ENCODE results near the gene ADPRM. TPM values are rescaled to one million over a fixed set of nuclear protein-coding genes. Genes with fewer than 3 reads are reported as not detected.

ADPRM gene
- total RNA-seq, 1 experiment from 2014 or later = 5.1 TPM

DNA sequence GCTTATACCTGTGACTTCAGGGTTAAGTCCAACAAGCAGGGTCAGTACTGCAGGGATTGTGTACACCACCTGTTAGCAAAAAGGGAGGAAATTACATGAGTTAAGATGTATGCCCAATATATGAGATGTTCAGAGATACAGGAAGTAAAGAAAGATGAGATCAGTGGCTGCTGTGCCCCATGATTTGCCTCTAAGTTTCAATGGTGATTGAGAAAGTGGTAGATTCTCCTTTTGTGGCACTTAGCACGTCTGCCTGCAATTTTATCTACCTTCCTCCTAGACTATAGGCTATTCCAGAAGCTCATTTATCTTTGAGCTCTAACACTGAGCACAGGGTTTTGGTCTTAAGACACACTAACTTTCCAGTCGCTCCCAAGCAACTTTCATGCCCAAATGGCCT, 28.8 kb downstream of the ADPRM start:
- no peak overlapping the region for H2AK5ac ChIP-seq (ENCODE audit: insufficient read length, low read length)
- no peaks in the 10 kb centered on the region for H3K79me1 ChIP-seq (ENCODE audit: insufficient read depth, low read depth, low read length, poor library complexity, severe bottlenecking)
- no peaks in the 10 kb centered on the region for H3K27me3 Mint-ChIP-seq (ENCODE audit: low read depth)
- H3K18ac ChIP-seq (ENCODE audit: insufficient read length, low read depth, low read length) = no peak overlapping the region
- no CpG with 5 or more reads among the region's 2 CpGs for WGBS (ENCODE audit: extremely low coverage, insufficient read length, low lambda C conversion rate)
- no peak overlapping the region for H4K91ac ChIP-seq (ENCODE audit: insufficient read length, low read depth, low read length)
- no peaks in the 10 kb centered on the region for H3K23me2 ChIP-seq (ENCODE audit: insufficient read length, low read depth, low read length, poor library complexity, severe bottlenecking)
- no peak overlapping the region for H3K27ac Mint-ChIP-seq
- H2BK15ac ChIP-seq (ENCODE audit: low read depth, low read length) = no peak overlapping the region
- no peak overlapping the region for H3K4ac ChIP-seq (ENCODE audit: low read depth, low read length)
- no peak overlapping the region for H3K4me3 Mint-ChIP-seq
- no peak overlapping the region for H3K4me2 ChIP-seq (ENCODE audit: insufficient read depth, insufficient read length, low read length)
- no peak overlapping the region for H2AFZ ChIP-seq (ENCODE audit: low read length)
- no peak overlapping the region for H3K23ac ChIP-seq (ENCODE audit: insufficient read length, low read depth, low read length)
- H2BK120ac ChIP-seq (ENCODE audit: low read depth, low read length, poor library complexity, severe bottlenecking) = no peak overlapping the region
- no peak overlapping the region for H2BK5ac ChIP-seq (ENCODE audit: insufficient read length, low read length)
- no peak overlapping the region for H3T11ph ChIP-seq (ENCODE audit: low read length)
- no peak overlapping the region for H2BK20ac ChIP-seq (ENCODE audit: low read depth, low read length, poor library complexity, severe bottlenecking)
- no peaks in the 10 kb centered on the region for H3K9me3 ChIP-seq (ENCODE audit: control insufficient read depth, low read depth, low read length)
- H3K14ac ChIP-seq (ENCODE audit: insufficient read depth, low read length) = no peak overlapping the region
- H3K56ac ChIP-seq (ENCODE audit: insufficient read length, low read depth, low read length) = no peak overlapping the region
- H3K27ac ChIP-seq (ENCODE audit: insufficient read length, low read depth, low read length) = no peak overlapping the region
- no peak for DNase-seq
- H4K5ac ChIP-seq (ENCODE audit: insufficient read length, low read depth, low read length) = no peak overlapping the region
- H4K8ac ChIP-seq (replicated peaks; ENCODE audit: insufficient read length, low read depth, low read length) = no peak overlapping the region
- TF ChIP-seq, protein P1, sequence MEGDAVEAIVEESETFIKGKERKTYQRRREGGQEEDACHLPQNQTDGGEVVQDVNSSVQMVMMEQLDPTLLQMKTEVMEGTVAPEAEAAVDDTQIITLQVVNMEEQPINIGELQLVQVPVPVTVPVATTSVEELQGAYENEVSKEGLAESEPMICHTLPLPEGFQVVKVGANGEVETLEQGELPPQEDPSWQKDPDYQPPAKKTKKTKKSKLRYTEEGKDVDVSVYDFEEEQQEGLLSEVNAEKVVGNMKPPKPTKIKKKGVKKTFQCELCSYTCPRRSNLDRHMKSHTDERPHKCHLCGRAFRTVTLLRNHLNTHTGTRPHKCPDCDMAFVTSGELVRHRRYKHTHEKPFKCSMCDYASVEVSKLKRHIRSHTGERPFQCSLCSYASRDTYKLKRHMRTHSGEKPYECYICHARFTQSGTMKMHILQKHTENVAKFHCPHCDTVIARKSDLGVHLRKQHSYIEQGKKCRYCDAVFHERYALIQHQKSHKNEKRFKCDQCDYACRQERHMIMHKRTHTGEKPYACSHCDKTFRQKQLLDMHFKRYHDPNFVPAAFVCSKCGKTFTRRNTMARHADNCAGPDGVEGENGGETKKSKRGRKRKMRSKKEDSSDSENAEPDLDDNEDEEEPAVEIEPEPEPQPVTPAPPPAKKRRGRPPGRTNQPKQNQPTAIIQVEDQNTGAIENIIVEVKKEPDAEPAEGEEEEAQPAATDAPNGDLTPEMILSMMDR (conservative IDR thresholded peaks at IDR 0.05) = no peak
- no peaks in the 10 kb centered on the region for H3K27me3 ChIP-seq (ENCODE audit: insufficient read depth, low read length)
- no peaks in the 10 kb centered on the region for H4K20me1 ChIP-seq (ENCODE audit: control insufficient read depth, insufficient read depth, insufficient read length)
- no peaks in the 10 kb centered on the region; a peak in 1 of 5 replicates for H3K9me3 Mint-ChIP-seq
- peaks cover 4 to 11% of the 10 kb centered on the region in 2 experiments; a peak in 3 of 4 replicates for H3K4me1 Mint-ChIP-seq
- H2BK12ac ChIP-seq (ENCODE audit: insufficient read length, low read depth, low read length) = no peak overlapping the region
- no peaks in the 10 kb centered on the region for H3K79me2 ChIP-seq (ENCODE audit: insufficient read depth, low read length)
- H3K36me3 Mint-ChIP-seq (ENCODE audit: insufficient read depth in 1 of 3, low read depth in 3 of 3) = peaks cover 0 to 5% (median 3%) of the 10 kb centered on the region in 3 experiments; a peak in 4 of 7 replicates
- no peak overlapping the region for H3K9ac ChIP-seq (ENCODE audit: extremely low read depth, insufficient read length, low read length)
- no peaks in the 10 kb centered on the region for H3K4me1 ChIP-seq (ENCODE audit: insufficient read depth, low read length)
